ENCODE data around the gene SRMS. TPM values are rescaled to one million over a fixed set of nuclear protein-coding genes. Genes with fewer than 3 reads are reported as not detected.

SRMS gene
- total RNA-seq, 1 experiment from 2014 or later, result 0.22 TPM

DNA sequence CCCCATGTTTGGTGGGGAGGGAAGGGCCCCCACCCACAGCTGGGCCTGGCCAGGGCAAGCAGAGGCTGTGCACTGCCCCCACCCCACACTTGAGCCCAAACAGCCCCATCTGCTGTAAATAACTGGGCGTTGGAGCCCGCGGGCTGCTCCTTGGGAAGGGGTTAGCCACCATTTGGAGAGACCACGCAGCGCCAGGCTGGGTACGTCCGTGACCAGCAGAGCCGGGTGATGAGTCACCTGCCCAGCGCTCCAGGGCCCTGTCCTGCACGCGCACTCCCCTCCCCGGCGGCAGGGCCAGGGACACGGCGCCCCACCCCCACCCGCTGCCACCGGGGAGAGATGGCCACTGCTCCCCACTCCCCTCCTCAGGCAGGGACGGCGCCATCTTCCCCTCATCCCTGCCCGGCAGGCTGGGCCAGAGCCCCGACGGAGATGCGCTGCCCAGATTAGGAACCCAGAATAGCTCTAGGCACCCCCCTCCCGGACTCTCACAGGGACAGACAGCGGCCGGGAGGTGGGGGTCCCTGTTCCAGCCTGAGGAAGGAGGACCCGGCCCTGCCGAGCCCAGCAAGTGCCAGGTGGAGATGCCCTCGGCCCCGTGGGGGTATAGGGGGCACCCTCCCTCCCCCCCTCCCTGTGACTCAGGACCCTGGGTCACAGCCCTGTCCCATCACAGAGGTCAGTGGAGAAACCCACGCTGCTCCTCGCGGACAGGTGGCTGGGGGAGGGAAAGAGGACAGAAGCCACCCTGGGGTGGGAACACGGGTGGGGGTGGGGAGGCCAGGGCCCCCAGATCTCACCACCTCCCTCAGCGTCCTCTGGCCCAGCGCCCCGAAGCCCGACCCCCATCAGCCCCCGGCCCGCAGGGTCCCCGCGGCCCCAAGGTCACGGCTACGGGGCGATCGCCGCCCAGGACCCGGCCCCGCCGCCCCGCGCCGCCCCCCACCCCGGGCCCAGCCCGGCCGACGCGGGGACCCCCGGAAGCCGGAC lies 49.3 kb downstream of the SRMS start:
- Histone ChIP-seq H3K4me2 (ENCODE audit: low read length) (peak overlapping the region; percentile 98), H2AFZ (ENCODE audit: low read length) (peak overlapping the region; percentile 68), H3K9me2 (replicated peaks; ENCODE audit: low read length) (no peaks in the 10 kb centered on the region), H3K27me3 (ENCODE audit: low read length) (no peaks in the 10 kb centered on the region), H4K20me1 (ENCODE audit: low read length) (no peaks in the 10 kb centered on the region; the same call in 1 of the 2 replicates), H3K36me3 (ENCODE audit: low read depth, low read length) (peaks cover 29% of the 10 kb centered on the region), H3K79me2 (ENCODE audit: low read length) (peaks cover 21% of the 10 kb centered on the region), H3K9ac (ENCODE audit: low read length) (peak overlapping the region; percentile 37), H3K9me3 (ENCODE audit: low read length) (no peaks in the 10 kb centered on the region), H3F3A (ENCODE audit: low read length, unreplicated experiment) (no peaks in the 10 kb centered on the region), H3K4me3 (ENCODE audit: low read length) (peak overlapping the region; percentile 84), H3K4me1 (ENCODE audit: insufficient read depth, low read length) (peaks cover 14% of the 10 kb centered on the region), H3K27ac (ENCODE audit: low read length) (no peak overlapping the region; the same call in 1 of the 2 replicates)
- ChIA-PET POLR2A (ENCODE audit: unreplicated experiment) (interaction anchor here (0.5 kb wide), 1 partner anchor 22 kb away, joined by 6 read pairs; no protein-coding TSS in a partner anchor), CTCF (no interaction called here)
- no TSS peak for BruUV-seq (replicated peaks)
- peak; percentile 73 for DNase-seq
- peak; percentile 76; the same call in 1 of the 2 replicates for TF ChIP-seq EZH2phosphoT487 (IDR thresholded peaks at IDR 0.05; ENCODE audit: borderline replicate concordance, low read length)
- TF ChIP-seq, protein P1, sequence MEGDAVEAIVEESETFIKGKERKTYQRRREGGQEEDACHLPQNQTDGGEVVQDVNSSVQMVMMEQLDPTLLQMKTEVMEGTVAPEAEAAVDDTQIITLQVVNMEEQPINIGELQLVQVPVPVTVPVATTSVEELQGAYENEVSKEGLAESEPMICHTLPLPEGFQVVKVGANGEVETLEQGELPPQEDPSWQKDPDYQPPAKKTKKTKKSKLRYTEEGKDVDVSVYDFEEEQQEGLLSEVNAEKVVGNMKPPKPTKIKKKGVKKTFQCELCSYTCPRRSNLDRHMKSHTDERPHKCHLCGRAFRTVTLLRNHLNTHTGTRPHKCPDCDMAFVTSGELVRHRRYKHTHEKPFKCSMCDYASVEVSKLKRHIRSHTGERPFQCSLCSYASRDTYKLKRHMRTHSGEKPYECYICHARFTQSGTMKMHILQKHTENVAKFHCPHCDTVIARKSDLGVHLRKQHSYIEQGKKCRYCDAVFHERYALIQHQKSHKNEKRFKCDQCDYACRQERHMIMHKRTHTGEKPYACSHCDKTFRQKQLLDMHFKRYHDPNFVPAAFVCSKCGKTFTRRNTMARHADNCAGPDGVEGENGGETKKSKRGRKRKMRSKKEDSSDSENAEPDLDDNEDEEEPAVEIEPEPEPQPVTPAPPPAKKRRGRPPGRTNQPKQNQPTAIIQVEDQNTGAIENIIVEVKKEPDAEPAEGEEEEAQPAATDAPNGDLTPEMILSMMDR (conservative IDR thresholded peaks at IDR 0.05; ENCODE audit: low read depth, low read length), result no peak
- intact Hi-C loops (cut with micrococcal nuclease), result no loop called here
- ATAC-seq, result peak; percentile 80

GRCh38 chr20:63497138-63497945 lies 50.2 kb downstream of the SRMS start:
- H3K27ac ChIP-seq (ENCODE audit: low read length), result no peak overlapping the region; the same call in 1 of the 2 replicates
- DNase-seq, result no peak

More at GRCh38 chr20:63497138-63497945, 50.2 kb downstream of the SRMS start:
- Histone ChIP-seq H3K9me3 (ENCODE audit: low read length) (no peaks in the 10 kb centered on the region), H2AFZ (ENCODE audit: low read length) (peak overlapping the region; percentile 31), H3K4me2 (ENCODE audit: low read length) (peak overlapping the region; percentile 98), H3K9ac (ENCODE audit: low read length) (peak overlapping the region; percentile 37), H3K4me1 (ENCODE audit: insufficient read depth, low read length) (peaks cover 14% of the 10 kb centered on the region), H3K36me3 (ENCODE audit: low read depth, low read length) (peaks cover 38% of the 10 kb centered on the region), H3K79me2 (ENCODE audit: low read length) (peaks cover 21% of the 10 kb centered on the region), H3F3A (ENCODE audit: low read length, unreplicated experiment) (no peaks in the 10 kb centered on the region), H3K4me3 (ENCODE audit: low read length) (peak overlapping the region; percentile 84), H3K9me2 (replicated peaks; ENCODE audit: low read length) (no peaks in the 10 kb centered on the region), H4K20me1 (ENCODE audit: low read length) (no peaks in the 10 kb centered on the region; the same call in 1 of the 2 replicates), H3K27me3 (ENCODE audit: low read length) (no peaks in the 10 kb centered on the region)
- intact Hi-C loops (cut with micrococcal nuclease), result no loop called here
- ChIA-PET CTCF (interaction anchor here (1.7 kb wide), 1 partner anchor 23 kb away, joined by 21 read pairs; the partner anchor contains the start of gene PPDPF), POLR2A (ENCODE audit: unreplicated experiment) (interaction anchor here (0.5 to 0.7 kb wide), 2 partner anchors 23 to 24 kb away, joined by 4 to 6 read pairs; no protein-coding TSS in a partner anchor)
- ATAC-seq, result no peak
- TF ChIP-seq, protein P1 (conservative IDR thresholded peaks at IDR 0.05; ENCODE audit: low read depth, low read length), result no peak
- TF ChIP-seq EZH2 (IDR thresholded peaks at IDR 0.05; ENCODE audit: low read length, unreplicated experiment), result no peak
- TF ChIP-seq EZH2phosphoT487 (IDR thresholded peaks at IDR 0.05; ENCODE audit: borderline replicate concordance, low read length), result no peak
- TSS peak; percentile 42 for BruUV-seq (replicated peaks)

Measured in PC-3 (cell line).